HEK293T (cell line): ENCODE measurements around the gene ANKRD12.

Source experiments
- CTCF ChIA-PET: fragments of 350-600 bp; formaldehyde crosslinking; extraction: SDS; loops from one replicate; lab custom pipeline; 2021; ENCODE audit warnings: antibody characterized with exemption, inconsistent platforms; lab: Yijun Ruan, JAX
- POLR2A ChIA-PET: fragments of 350-600 bp; formaldehyde crosslinking; extraction: SDS; loops from one replicate; lab custom pipeline; 2020; ENCODE audit warnings: antibody characterized with exemption, inconsistent platforms; lab: Yijun Ruan, JAX
- DNase-seq: peaks from one replicate; pipeline ENCODE4 v3.0.0; 2012; ENCODE audit warnings: mixed read lengths; ENCODE audit errors: extremely low spot score
- ARNT ChIP-seq: fragments of 450-650 bp; IDR thresholded peaks from 2 replicates; pipeline ENCODE4 v1.6.1; 2017; ENCODE audit warnings: mild to moderate bottlenecking
- BHLHE40 ChIP-seq: fragments of 450-650 bp; IDR thresholded peaks from 2 replicates; pipeline ENCODE4 v1.6.1; 2016; ENCODE audit warnings: mild to moderate bottlenecking, moderate library complexity, borderline replicate concordance
- CTBP1 ChIP-seq: fragments of 450-650 bp; IDR thresholded peaks from 2 replicates; pipeline ENCODE4 v1.6.1; 2016; ENCODE audit warnings: borderline replicate concordance
- ELF4 ChIP-seq: fragments of 450-650 bp; IDR thresholded peaks from 2 replicates; pipeline ENCODE4 v1.6.1; 2017; ENCODE audit warnings: antibody characterized with exemption
- FOXA1 ChIP-seq: fragments of 450-650 bp; IDR thresholded peaks from 2 replicates; pipeline ENCODE4 v1.6.1; 2016; ENCODE audit warnings: mild to moderate bottlenecking
- FOXK2 ChIP-seq: fragments of 450-650 bp; IDR thresholded peaks from 2 replicates; pipeline ENCODE4 v1.6.1; 2016; ENCODE audit warnings: mild to moderate bottlenecking
- FOXM1 ChIP-seq: fragments of 450-650 bp; IDR thresholded peaks from 2 replicates; pipeline ENCODE4 v1.6.1; 2017; ENCODE audit warnings: mild to moderate bottlenecking, borderline replicate concordance
- HDGF ChIP-seq: fragments of 450-650 bp; IDR thresholded peaks from 2 replicates; pipeline ENCODE4 v1.6.1; 2017; ENCODE audit warnings: antibody characterized with exemption, borderline replicate concordance
- L3MBTL2 ChIP-seq: fragments of 450-650 bp; conservative IDR thresholded peaks from 2 replicates; pipeline ENCODE4 v1.6.1; 2016; ENCODE audit warnings: mild to moderate bottlenecking
- LEF1 ChIP-seq: fragments of 450-650 bp; IDR thresholded peaks from 2 replicates; pipeline ENCODE4 v1.6.1; 2017; ENCODE audit warnings: mild to moderate bottlenecking, borderline replicate concordance
- NFRKB ChIP-seq: fragments of 450-650 bp; IDR thresholded peaks from 2 replicates; pipeline ENCODE4 v1.6.1; 2016; ENCODE audit warnings: mild to moderate bottlenecking, moderate library complexity
- PKNOX1 ChIP-seq: fragments of 450-650 bp; IDR thresholded peaks from 2 replicates; pipeline ENCODE4 v1.6.1; 2016
- SP1 ChIP-seq: fragments of 450-650 bp; IDR thresholded peaks from 2 replicates; pipeline ENCODE4 v1.6.1; 2017
- SUZ12 ChIP-seq: fragments of 450-650 bp; IDR thresholded peaks from 2 replicates; pipeline ENCODE4 v1.6.1; 2016; ENCODE audit warnings: mild to moderate bottlenecking
- TARDBP ChIP-seq: fragments of 450-650 bp; IDR thresholded peaks from 2 replicates; pipeline ENCODE4 v1.6.1; 2016
- ZNF384 ChIP-seq: fragments of 450-650 bp; IDR thresholded peaks from 2 replicates; pipeline ENCODE4 v1.6.1; 2016

ANKRD12 gene

GRCh38 chr18:9101730-9102507 is 34.7 kb upstream of the ANKRD12 start:
- DNase-seq: no peak
- POLR2A ChIA-PET: interaction anchor here (0.9 to 1.4 kb wide), 4 partner anchors 8 to 40 kb away, joined by 3 read pairs; no protein-coding TSS in a partner anchor
- CTCF ChIA-PET: no interaction called here
- TF ChIP-seq FOXA1 (no peak), HDGF (no peak), FOXK2 (no peak), ELF4 (no peak), PKNOX1 (0 out of 2 replicates have a peak, but pooled peaks have one; percentile 19), LEF1 (no peak)

GRCh38 chr18:9102508-9103375 is 33.8 kb upstream of the ANKRD12 start, which contains the start of gene NDUFV2:
Gene NDUFV2 (plus strand): TSS chr18:9102699. CDS start chr18:9102744, 45 bp downstream.
- DNase-seq: peak; percentile 91
- ChIA-PET CTCF (no interaction called here), POLR2A (interaction anchor here (0.7 to 1.4 kb wide), 7 partner anchors 9 to 39 kb away, joined by 3 to 6 read pairs (median 3); partner anchors contain the start of gene ANKRD12)
- TF ChIP-seq ELF4 (no peak), L3MBTL2 (peak; percentile 23)

- TF ChIP-seq FOXK2 (no peak), TARDBP (no peak), HDGF (no peak), SP1 (no peak), BHLHE40 (no peak), ARNT (no peak), CTBP1 (no peak), L3MBTL2 (no peak), FOXM1 (no peak), ZNF384 (no peak), SUZ12 (no peak), ELF4 (no peak), FOXA1 (no peak), LEF1 (no peak), NFRKB (no peak), PKNOX1 (no peak)
- no peak for DNase-seq
- ChIA-PET POLR2A (interaction anchor here (0.7 to 1.4 kb wide), 5 partner anchors 10 to 38 kb away, joined by 3 to 6 read pairs (median 3); partner anchors contain the start of gene ANKRD12), CTCF (no interaction called here)
Measured at GRCh38 chr18:9103376-9103873, 33.2 kb upstream of the ANKRD12 start.

- POLR2A ChIA-PET: interaction anchor here (1.1 to 1.3 kb wide), 2 partner anchors 31 to 32 kb away, joined by 4 to 6 read pairs; partner anchors contain the start of gene ANKRD12
- no peak for DNase-seq
- CTCF ChIA-PET: no interaction called here
- TF ChIP-seq BHLHE40 (no peak), ELF4 (no peak), FOXK2 (no peak), LEF1 (no peak), FOXA1 (no peak), SP1 (no peak), PKNOX1 (no peak), SUZ12 (no peak), CTBP1 (no peak), ARNT (no peak), NFRKB (no peak)
Measured at GRCh38 chr18:9104244-9104901, 32.2 kb upstream of the ANKRD12 start.

GRCh38 chr18:9105420-9105819 is 31.2 kb upstream of the ANKRD12 start:
- TF ChIP-seq PKNOX1: no peak
- no peak for TF ChIP-seq HDGF
- TF ChIP-seq FOXA1: no peak
- no peak for TF ChIP-seq TARDBP
- TF ChIP-seq CTBP1: no peak
- no peak for TF ChIP-seq SP1
- TF ChIP-seq SUZ12: no peak
- TF ChIP-seq ARNT: no peak
- TF ChIP-seq ELF4: no peak
- TF ChIP-seq FOXK2: no peak
- no peak for TF ChIP-seq FOXM1
- TF ChIP-seq LEF1: no peak
- no peak for TF ChIP-seq ZNF384
- TF ChIP-seq BHLHE40: no peak
- no peak for TF ChIP-seq L3MBTL2
- TF ChIP-seq NFRKB: no peak
- CTCF ChIA-PET: no interaction called here
- POLR2A ChIA-PET: no interaction called here
- DNase-seq: no peak
